NCI-H748 (cell line): ENCODE results near the gene MYH14.
A peak's percentile ranks its signal among the peaks of the same experiment; 100 is the strongest.

Experiments
- DNase-seq: peaks from one replicate; lab custom pipeline; 2025; ENCODE audit not compliant: unreplicated experiment; lab: John Stamatoyannopoulos, UW

MYH14 gene

DNA sequence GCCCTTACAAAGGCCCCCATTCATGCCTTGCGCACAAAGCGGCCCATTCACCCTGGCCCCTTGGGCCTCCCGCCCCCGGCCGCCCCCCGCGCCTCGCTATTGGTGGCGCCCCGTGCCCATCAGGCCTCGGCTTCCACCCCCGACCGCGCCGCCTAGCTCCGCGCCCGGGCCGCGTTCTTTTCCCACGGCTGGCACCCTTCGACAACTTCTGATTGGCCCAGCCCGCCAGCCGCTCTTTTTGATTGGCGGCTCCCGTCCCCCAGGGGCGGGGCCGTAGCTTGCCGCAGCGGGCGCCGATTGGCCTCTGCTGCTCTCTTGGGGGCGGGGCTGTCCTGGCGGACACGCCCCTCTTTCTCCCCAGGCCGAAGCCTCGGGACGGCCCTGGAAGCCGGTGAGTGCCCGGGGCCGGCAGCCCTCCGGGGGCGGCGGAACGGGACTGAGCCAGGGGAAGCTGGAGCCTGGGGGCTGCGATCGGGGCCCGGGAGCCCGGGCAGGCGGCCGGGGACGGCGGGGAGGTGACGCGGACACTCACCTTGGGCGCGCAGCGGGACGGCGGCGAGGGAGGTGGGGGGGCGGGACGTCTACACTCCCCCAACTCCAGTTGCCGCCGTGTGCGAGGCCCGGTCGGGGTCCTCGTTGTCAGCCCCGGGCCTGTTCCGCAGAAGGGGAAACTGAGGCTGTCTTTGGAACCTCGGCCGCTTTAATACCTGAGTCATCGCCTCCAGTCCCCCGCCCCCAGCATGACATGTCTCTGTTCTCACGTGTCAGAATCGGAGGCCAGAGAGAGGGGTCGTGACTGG, at the start of gene MYH14:
Gene MYH14, plus strand, starts transcription at position 342 of the 800 bp plus-strand sequence. CDS start 6,744 bp downstream, outside the sequence.
- DNase-seq, result peak; percentile 97

DNA sequence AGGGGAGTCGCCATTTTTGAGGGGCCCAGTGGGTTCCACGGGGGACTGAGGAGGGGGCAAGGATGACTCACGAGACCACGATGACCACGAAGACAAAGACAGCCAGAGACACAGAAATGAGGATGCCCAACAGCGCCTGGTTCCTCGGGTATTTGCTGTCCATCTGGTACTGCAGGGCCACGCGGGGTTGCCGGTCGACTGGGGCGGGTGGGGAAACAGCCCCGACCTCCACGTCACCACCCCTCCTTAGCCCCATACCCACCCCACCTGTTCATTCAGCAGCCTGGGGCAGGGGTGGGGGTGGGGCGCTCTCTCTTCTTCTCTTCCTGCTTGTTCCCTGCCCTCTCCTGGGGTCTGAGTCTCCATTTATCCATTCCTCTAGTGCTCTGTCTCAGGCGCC, 48.9 kb upstream of the MYH14 start:
- DNase-seq, result no peak

DNA sequence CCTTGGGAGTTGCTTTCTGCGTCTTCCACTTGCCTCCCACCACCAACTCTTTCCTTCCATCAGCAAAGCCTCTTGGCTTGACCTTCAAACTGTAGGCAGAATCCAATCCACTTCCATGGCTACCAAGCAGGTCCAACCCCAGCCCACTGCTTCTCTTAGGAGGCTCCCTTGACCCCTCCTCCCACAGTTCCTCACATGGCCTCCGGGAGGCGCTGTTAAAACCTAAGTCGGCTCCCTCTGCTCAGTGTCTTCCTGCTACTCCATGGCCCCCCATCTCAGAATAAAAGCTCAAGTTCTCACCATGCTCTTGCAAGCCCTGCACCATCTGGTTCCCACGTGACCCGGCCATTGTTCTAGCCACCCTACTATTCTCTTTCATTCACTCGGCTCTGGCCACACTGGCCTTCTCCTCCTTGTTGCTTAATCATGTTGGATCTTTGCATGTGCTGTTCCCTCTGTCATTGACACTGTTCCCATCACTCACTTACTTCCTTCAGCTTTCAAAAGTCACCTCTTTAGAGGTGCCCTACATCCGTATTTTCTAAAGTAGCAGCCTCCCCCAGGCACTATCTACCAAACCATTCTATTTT, 47.8 kb upstream of the MYH14 start:
- DNase-seq, result peak; percentile 36

DNA sequence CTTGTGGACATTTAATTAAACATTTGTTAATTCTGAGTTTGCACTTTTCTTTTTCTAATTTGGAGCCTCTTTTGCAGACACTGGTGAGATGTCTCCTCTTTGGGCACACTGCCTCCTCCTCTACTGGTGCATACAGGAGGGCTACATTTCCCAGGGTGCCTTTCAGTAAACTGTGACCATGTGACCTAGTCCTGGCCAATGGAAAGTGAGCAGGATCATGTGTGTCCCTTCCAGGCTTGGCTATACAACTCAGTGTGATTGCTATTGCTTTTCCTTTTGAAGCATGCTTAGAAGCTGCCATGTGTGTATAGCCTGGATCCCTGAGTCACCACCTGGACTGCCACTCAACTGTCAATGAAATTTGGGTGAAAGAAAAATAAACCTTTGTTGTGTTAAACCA, 44.8 kb upstream of the MYH14 start:
- DNase-seq, result no peak

- no peak for DNase-seq
These were observed 44.3 kb upstream of the MYH14 start for GRCh38 chr19:50159078-50159477.

GRCh38 chr19:50162988-50163387, 40.4 kb upstream of the MYH14 start, which contains the start of gene IZUMO2:
TSS of gene IZUMO2 (minus strand) at chr19:50163281. CDS start at chr19:50163194, 87 bp downstream.
- DNase-seq, result no peak

GRCh38 chr19:50167314-50167721, 36.1 kb upstream of the MYH14 start:
- DNase-seq, result peak; percentile 53

DNA sequence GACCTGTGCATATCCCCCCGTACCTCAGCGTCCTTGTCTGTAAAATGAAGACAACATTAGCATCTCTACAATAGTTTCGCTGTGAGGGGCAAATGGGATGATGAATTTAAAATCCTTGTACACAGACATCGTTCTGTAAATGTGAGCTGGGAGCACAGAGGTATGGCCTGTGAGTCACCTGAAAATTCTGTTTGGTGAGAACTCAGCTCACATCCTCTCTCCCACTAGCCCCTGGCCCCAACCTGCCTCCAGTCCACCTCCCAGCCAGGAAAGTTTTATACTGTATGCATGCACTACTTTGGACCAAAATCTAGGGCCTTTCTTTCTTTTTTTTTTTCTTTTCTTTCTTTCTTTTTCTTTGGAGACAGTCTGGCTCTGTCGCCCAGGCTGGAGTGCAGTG, 31.7 kb upstream of the MYH14 start:
- DNase-seq, result no peak

GRCh38 chr19:50172726-50173125, 30.7 kb upstream of the MYH14 start:
- DNase-seq, result no peak

GRCh38 chr19:50173127-50173526, 30.3 kb upstream of the MYH14 start:
- no peak for DNase-seq

- peak; percentile 37 for DNase-seq
These were observed 29.2 kb upstream of the MYH14 start for GRCh38 chr19:50174100-50174793.

DNA sequence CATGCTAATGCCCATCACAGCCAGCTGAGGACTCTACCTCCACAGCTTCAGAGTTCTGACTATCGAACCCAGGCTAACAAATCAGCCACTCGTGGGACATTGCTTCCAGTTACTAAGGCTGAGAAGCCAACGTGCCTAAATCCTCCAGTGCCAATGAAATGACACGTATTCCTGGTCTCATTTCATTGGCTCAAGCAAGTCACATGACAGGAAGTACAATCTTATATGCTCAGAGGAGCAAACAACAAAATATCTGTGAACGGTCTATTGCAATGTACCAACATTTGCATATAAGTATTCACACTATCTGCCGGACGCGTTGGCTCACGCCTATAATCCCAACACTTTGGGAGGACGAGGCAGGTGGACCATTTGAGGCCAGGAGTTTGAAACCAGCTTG, 27.5 kb upstream of the MYH14 start:
- no peak for DNase-seq

- DNase-seq, result no peak
These were observed 26.6 kb upstream of the MYH14 start for GRCh38 chr19:50176775-50177174.

DNA sequence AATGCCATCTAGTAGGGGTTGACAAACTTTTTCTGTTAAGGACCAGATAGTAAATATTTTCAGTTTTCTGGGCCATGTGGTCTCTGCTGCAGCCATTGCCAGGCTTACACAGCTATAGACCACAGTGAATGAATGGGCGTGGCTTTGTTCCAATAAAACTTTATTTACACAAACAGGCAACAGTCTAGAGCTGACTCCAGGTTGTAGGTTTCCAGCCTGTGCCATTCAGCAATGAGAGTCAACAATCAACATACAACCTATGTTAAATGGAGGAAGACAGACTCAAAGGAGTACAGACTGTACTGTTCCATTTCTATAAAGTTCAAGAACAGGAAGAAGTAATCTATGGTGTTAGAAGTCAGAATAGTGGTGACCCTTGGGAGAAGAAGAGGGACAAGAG, 25.1 kb upstream of the MYH14 start:
- DNase-seq, result no peak

GRCh38 chr19:50178859-50179537, 24.4 kb upstream of the MYH14 start:
- DNase-seq, result no peak

DNA sequence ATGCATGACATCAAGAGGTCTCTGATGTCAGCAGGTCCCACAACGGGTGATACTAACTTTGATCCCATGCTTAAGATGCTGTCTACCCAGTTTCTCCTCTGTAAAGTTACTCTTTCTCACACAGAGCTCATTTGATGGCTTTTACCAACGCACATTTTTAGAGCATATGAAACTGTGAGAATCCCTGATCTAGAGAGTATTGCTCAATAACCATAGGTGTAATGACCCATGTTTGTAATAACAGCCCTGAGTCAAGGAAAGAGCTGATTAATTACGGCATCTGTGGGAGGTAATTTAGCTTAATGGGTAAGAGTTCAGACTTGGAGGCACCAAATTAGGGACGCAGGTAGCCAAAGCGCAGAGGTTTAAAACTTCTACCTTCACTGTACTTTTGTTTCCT, 22.3 kb upstream of the MYH14 start:
- DNase-seq, result no peak

GRCh38 chr19:50184196-50184595, 19.2 kb upstream of the MYH14 start:
- DNase-seq, result peak; percentile 38

- DNase-seq, result no peak
These were observed 15.5 kb upstream of the MYH14 start for GRCh38 chr19:50187937-50188336.

- DNase-seq, result no peak
These were observed 14.1 kb upstream of the MYH14 start for GRCh38 chr19:50189331-50189730.

DNA sequence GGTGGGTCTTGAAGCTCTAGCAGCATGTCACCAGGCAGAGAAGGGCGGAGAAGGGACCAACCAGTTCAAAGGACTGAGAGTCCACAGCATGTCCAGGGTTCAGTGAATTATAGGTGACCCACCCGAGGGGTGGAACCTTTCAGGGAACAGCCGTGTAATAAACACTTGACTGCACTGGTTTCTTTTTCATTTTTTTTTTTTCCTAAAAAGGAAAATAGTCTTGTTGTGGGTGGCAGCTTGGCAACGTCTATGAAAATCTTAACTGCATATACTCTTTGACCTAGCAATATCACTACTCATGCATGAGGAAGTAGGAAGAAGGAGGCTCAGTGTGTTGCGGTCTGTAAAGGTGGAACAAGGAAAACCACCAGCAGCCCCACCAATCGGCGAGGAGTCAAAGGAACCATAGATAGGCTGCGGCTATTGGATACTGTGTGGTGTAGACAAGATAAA, 13.0 kb upstream of the MYH14 start:
- DNase-seq, result no peak

DNA sequence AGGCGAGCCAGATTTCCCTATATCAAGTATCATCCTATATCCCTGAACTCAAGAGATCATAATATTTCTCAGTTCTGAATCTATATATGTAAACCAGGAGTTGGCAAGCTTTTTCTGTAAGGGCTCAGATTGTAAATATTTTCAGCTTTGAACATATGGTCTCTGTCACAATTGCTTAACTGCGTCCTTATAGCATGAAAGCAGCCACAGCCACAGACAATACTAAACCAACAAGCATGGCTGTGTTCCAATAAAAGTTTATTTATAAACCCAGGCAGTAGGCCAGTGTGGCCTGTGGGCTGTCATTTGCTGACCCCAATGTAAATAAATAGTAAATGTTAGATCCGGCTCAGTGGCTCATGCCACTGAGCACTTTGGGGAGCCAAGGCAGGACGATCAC, 12.2 kb upstream of the MYH14 start:
- DNase-seq, result peak; percentile 38
